HG02981 (cell line): ENCODE measurements around the gene RPS6KA2.

Experiments used
- ATAC-seq: cut with Tn5 transposase; IDR thresholded peaks from one replicate; pipeline ENCODE4 v1.9.1; 2021; ENCODE audit warnings: mild to moderate bottlenecking, moderate library complexity; ENCODE audit not compliant: unreplicated experiment

The RPS6KA2 gene

DNA sequence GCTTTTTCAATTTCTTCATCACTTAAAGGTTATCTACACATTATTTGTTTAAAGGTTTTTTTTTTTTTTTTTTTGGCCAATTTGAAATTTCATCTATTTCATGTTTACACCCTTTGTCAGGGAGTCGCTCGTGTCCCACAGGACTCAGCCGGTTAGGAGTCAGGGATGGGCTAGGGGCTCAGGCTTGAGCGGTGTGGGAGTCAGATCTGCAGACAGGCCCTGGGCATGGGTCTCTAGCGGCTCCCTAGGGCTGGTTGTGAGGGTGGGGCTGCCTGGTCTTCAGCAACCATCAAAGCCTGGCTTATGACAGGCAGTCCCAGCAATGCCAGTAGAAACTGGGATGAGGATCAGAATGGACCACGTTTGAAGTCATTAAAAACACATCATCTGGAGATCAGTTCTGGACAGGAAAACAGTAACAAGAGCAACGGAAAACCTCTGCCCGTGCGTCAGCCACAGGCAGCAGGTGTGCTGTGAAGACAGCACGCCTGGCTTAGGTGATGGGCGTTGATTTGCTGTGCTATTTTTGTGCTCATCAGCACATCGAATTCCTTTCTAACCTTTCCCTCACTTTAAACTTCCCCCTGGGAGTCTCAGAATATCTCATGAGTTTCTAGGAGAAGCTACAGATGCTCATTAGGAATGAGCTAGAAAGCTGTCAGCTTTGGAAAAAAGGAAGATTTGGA lies 153.0 kb downstream of the RPS6KA2 start:
- ATAC-seq: no peak

DNA sequence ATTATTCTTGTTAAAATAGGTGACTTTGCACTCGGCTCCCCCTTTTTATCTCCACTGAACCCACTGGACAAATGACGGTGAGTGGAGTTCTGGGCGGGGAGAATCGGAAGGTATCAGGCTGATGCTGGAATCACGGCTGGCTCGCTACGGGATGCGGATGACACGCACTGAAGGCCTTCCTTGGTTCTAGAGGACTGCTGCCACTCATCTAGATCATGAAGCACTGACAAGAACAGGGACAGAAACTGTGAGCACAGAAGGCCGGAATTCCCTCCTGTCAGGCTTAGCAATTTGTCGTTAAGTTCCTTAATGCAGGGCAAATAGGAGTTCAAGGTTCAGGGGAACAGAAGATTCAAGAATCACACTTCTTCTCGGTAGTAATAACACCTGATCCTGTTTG lies 154.4 kb downstream of the RPS6KA2 start:
- ATAC-seq: no peak

- no peak for ATAC-seq
Observed at GRCh38 chr6:166471797-166472260, 155.2 kb downstream of the RPS6KA2 start.

GRCh38 chr6:166470863-166471410 lies 156.1 kb downstream of the RPS6KA2 start:
- ATAC-seq: no peak

DNA sequence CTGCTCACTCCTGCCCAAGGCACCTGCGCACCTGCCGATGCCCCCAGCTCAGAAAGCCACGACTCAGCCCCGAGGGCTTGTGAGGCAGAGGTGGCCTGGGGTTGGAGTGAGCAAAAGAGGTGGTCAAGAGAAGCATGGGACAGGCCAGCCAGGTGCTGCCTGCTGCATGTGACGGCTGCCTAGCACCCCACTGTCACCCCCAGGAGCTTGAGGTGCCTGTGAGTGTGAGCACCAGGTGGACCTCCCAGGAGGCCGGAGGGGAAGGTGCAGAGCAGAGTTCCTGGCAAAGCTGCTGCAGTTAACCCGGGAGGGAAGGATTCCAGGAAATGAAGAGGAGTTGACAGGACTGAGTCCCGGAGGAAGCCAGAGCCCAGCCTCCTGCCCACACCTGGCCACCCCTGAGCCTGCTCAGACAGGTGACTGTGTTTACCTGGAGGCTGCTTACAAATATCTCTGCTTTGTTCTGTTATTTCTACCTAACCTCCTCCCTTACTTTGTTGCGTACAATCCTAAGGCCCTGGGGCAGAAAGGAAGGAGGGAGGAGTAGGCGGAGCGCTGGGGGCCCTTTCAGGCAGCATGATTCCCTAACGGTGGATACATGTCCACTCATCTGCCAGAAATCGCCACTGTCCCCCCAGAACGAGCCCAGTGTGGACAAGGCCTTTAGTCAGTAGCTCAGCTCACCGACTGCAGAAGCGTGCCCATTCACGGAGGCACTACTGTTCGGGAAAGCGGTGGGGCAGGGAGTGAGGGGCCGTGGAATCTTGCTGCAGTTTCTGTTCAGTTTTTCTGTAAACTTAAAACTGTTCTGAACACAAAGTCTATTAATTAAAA lies 156.8 kb downstream of the RPS6KA2 start:
- ATAC-seq: no peak

DNA sequence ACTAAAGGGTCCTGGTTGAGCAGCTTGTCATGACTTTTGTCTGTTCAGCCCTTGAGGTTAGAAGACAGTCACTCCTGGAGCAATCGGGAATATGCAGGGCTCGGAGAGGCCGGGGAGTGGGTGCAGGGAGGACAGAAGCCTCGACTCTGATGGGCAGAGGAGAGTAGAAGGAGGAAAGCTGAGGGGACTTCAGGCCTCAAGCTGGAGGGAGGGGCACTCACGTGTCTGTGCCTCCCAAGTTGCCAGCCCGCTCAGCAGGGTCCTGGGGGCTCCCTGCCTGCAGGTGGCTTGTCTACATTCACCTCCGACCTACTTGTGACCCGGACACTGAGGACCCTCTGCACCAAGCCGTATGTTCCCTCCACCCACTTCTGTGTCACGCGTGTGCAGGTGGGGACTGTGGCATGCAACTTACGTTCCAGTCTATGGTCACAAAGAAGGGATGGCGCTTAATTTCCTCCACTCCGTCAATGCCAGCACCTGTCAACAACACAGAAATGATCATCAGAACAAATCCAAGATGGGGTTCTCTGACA lies 157.6 kb downstream of the RPS6KA2 start:
- ATAC-seq: no peak

GRCh38 chr6:166467436-166468000 lies 159.5 kb downstream of the RPS6KA2 start:
- ATAC-seq: no peak

GRCh38 chr6:166466178-166467122 lies 160.6 kb downstream of the RPS6KA2 start:
- ATAC-seq: no peak

GRCh38 chr6:166465671-166466087 lies 161.4 kb downstream of the RPS6KA2 start:
- ATAC-seq: no peak

DNA sequence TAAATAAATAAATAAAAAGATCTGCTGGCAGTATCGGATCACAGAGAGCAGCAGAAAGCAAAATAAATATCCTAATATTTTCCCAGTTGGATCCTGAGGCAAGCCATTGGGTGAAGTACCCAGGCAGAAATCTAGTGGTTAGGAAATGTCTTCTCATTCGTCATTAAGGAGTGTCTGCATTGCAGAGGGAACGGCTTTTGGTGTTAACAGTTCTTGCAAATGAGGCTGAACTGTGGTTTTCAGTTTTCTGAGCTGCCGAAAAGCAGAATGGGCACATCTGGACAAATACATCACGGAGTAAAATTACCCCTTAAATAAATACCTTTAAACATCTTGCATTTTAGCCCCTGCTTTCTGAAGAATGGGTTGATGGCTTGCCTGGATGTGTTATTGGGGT lies 162.1 kb downstream of the RPS6KA2 start:
- ATAC-seq: no peak

DNA sequence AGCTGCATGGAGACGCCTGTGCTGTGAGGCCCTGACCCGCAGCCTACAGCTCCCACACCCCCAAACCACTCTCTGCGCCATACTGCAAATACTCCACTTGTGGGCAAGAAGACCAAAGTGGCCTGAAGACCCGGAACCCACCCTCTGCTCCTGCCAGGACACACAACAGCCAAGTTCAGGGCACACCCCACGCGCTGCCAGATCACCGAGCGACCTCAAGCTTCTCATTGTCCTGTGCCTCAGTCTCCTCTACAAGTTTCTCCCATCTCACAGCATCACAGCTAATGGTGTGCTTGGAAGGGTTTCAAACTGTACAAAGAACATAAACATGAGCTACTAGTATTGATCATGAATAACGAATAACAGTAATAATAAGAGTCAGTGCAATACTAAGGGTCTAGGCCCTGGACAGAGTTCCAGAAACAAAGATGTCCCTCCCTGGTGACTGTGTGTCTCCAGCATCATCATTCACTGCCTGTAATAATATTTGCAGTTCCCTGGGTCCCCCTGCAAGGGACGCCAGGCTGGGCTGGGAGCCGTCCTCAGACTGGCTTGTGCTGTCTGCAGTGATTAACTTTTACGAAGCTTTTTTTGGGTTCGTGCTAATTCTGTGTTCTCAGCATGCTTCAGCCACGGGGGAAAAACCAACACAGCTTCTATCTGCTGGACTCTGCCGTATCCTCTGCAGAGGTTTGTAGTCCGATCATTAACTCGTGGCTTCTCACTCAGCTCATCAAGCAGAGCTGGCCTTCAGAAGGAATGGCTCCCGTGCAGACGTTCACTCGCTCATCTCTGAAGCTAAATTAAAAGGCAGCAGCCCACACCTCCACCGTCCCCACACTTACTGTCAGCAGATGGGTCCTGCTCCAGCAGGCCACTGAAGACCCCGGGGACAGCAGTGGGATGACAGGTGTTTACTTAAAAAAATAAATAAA lies 162.7 kb downstream of the RPS6KA2 start:
- ATAC-seq: no peak

DNA sequence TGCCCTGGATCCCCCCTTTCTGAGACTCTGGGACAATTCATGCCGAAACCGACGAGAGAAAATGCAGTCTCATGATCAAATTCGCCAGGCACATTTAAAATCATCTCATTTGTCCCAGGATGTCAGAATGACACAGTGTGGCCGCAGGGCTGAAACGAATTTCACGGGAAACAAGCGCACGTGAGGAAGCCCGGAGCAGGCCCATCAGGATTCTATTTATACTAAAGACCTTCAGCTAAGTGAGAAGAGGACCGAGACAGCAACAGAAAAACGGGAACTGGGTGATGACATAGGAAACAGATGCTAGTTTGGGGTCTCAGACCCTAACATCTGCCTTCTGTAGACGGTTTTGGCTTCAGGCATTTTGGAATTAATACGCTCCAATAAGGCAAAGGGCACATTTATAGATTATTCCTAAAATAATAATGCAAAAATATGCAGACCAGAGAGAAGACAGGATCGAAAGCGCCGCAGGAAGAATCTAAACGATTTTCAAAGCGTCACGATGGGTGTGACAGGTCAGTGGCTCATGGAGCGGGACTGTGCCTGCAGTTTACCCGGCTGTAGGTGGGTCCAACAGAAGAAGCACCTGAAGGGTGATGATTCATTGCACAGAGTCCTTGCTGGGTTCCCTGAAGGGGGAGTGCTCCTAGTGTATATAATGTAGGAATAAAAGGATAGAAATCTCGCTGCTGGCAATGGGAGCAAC lies 163.5 kb downstream of the RPS6KA2 start:
- no peak for ATAC-seq

- no peak for ATAC-seq
Observed at GRCh38 chr6:166462461-166463135, 164.5 kb downstream of the RPS6KA2 start.

DNA sequence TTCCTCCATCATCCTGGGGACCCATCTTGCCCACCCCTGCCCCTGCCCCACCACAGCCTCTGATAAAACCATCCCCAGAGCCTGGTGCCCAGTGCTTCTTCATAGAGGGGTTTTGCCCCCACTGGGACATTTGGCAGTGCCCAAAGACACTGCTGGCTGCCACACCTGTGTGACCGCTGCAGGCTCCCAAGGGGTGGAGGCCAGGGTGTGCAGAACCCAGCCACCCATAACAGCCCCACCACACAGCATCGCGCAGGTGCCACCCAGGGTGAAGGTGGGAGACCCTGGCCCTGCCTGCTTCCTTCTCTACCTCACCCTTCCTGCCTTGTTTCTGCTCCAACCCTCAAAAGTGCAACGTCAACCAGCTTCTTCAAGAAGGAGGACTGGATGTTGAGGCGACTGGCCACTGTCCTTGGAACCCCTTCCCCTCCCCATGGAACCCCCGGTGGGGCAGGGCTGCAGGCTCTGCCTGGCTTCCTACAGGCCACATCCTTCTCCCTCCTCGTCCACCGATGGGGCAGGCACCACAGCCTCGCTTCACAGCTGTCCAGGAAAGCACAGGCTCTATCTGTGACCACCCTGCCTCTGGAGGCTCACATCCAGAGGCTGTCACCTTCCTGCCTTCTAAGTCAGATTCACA lies 165.1 kb downstream of the RPS6KA2 start:
- no peak for ATAC-seq

DNA sequence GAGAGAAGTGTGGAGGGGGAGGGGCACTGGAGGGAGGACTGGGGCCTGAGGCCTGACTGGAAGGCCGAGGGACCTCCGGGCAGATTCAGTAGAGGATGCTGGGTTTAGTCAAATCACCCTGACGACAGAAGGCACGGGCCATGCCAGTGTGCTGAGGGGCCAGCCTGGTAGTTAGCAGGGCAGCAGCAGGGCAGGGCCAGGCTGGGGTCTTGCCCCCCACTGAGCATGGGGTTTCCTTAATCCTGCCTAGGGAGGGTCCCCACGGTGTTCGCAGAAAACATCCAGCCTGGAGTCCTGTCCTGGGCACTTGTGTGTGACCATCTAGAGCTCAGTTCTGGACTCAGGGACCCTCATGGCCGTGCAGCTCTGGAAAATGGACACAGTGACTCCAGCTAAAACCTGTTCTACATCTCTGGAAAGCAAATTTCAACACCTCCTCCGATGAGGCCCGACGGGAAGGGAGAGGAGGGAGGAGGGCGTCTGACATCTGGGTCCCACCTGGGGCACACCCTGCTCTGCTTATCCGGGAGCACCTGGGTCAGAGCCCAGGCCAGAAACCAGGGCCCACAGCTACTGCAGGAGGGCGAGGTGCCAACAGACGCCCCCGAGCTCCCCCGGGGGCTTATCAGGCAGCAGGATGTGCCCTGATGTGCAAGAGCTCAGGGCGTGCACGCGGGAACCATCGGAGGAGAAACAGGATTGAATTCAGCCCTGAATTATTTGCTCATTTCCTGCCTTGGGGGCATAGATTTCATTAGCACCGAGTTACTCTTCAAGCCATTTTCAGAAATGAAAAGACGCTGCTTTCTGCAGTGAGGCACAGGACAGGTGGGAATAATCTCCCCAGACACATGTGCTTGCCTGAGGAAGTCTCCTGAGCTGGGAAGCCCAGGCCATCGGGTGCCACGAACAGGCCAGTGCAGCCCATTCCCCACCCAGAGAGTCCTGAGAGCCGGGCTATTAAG lies 166.3 kb downstream of the RPS6KA2 start:
- ATAC-seq: no peak

- no peak for ATAC-seq
Observed at GRCh38 chr6:166459906-166460305, 167.1 kb downstream of the RPS6KA2 start.
